ENCODE results near the gene SOSTDC1. TPM values are rescaled to one million over a fixed set of nuclear protein-coding genes. Genes with fewer than 3 reads are reported as not detected.

Gene SOSTDC1
- total RNA-seq, 2 experiments from 2014 or later: not detected

DNA sequence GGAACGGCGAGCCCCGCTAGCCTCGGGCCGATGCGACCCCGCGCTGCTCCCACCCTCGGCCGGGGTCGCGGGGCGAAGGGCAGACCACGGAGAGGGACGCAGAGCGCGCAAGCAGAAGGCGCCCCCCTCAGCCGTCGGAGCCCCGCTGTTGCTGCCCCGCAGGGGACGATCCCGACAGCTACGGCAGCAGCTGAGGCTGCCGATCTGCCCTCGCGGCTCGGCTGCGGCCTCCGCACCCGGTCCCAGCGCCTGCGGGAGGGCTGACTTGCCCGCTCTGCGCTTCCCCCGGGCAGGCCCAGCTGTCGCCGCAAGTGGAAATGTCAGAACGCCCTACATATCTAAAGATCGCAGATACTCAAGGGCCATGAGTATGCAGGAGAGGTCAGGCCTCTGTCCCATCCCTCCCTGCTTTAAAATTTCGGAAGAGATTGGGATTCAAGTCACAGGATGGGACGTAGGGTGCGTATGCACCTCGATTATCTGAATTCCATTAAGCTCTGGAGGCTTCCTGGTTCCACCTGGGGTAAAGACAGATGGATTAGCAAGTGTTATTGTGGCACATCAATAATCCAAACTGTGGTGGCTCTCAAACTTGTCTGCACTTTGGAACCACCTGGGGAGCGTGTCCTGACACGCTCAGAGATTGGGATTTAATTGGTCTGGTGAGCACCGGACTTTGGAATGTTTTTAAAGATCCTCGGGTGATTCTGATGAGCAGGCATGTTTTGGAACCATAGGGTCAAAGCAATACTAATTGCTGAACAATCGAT is 44.0 kb downstream of the SOSTDC1 start, which contains the start of gene CRPPA:
CRPPA (minus strand) TSS at position 206 of the 770 bp plus-strand sequence. CDS start 216 bp downstream, outside the sequence.
- no peaks in the 10 kb centered on the region for H3K27me3 Mint-ChIP-seq
- ATAC-seq (peak; percentile 11), DNase-seq (peak; percentile 51)
- POLR2A ChIA-PET: interaction anchor here (0.6 to 2.4 kb wide), 8 partner anchors 11 to 228 kb away, joined by 3 to 22 read pairs (median 5); partner anchors contain the start of genes ANKMY2 and BZW2
- peak within 1 kb of the TSS; percentile 75 for H3K4me3 Mint-ChIP-seq
- H3K27ac Mint-ChIP-seq: peak within 1 kb of the TSS; percentile 97
- H3K4me1 Mint-ChIP-seq (ENCODE audit: low read depth): peaks cover 27% of the 10 kb centered on the region
- intact Hi-C loops (cut with micrococcal nuclease): loop anchor here (10.0 kb wide), 1 partner anchor 327 kb away; no protein-coding TSS in a partner anchor
- peaks cover 1% of the 10 kb centered on the region for H3K36me3 Mint-ChIP-seq (ENCODE audit: low read depth)
- peaks cover 3% of the 10 kb centered on the region for H3K9me3 Mint-ChIP-seq
- TF ChIP-seq, protein P1, sequence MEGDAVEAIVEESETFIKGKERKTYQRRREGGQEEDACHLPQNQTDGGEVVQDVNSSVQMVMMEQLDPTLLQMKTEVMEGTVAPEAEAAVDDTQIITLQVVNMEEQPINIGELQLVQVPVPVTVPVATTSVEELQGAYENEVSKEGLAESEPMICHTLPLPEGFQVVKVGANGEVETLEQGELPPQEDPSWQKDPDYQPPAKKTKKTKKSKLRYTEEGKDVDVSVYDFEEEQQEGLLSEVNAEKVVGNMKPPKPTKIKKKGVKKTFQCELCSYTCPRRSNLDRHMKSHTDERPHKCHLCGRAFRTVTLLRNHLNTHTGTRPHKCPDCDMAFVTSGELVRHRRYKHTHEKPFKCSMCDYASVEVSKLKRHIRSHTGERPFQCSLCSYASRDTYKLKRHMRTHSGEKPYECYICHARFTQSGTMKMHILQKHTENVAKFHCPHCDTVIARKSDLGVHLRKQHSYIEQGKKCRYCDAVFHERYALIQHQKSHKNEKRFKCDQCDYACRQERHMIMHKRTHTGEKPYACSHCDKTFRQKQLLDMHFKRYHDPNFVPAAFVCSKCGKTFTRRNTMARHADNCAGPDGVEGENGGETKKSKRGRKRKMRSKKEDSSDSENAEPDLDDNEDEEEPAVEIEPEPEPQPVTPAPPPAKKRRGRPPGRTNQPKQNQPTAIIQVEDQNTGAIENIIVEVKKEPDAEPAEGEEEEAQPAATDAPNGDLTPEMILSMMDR (IDR thresholded peaks at IDR 0.05): no peak
- CTCF ChIA-PET: interaction anchor here (1.1 to 4.0 kb wide), 3 partner anchors 11 to 143 kb away, joined by 3 to 27 read pairs (median 25); no protein-coding TSS in a partner anchor

DNA sequence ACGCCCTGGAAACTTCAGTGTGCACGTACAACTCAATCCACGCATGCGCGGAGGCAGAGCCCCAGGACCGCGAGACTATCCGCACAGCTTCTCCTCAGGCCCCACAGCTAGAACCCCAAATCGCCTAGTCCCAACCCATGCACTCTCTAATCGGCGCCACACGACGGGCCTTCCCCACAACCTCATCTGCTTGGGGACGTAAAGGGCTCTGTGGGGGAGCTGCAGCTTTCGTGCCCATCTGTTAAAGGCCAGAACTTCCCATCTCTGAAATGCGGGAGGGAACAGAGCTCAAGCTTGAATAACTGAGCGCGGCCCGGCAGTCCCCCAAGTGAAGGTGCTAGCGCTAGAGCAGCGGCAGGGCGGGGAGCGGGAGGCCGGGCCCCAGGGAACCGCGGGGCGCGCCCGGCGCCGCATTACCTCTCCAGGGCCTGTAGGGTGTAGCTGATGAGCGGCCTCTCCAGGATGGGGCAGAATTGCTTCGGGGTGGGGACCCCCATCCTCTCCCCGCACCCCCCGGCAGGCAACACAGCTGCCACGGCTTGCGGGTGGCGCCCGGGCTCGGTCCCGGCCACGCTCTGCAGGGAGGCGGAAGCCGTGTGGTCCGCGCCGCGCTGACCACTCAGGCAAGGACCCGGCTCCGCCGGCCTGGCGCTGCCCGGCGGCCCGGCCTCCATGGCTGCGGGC is 44.7 kb downstream of the SOSTDC1 start:
- DNase-seq: peak; percentile 91
- CTCF ChIA-PET: interaction anchor here (0.8 to 4.0 kb wide), 5 partner anchors 9 to 225 kb away, joined by 3 to 27 read pairs (median 4); partner anchors contain the start of gene ANKMY2
- peak overlapping the region; percentile 97 for H3K27ac Mint-ChIP-seq
- TF ChIP-seq, protein P1 (IDR thresholded peaks at IDR 0.05): peak; percentile 55
- peak; percentile 91 for ATAC-seq
- peaks cover 1% of the 10 kb centered on the region for H3K36me3 Mint-ChIP-seq (ENCODE audit: low read depth)
- H3K27me3 Mint-ChIP-seq: no peaks in the 10 kb centered on the region
- intact Hi-C loops (cut with micrococcal nuclease): loop anchor here (10.0 kb wide), 1 partner anchor 326 kb away; no protein-coding TSS in a partner anchor
- H3K4me1 Mint-ChIP-seq (ENCODE audit: low read depth): peaks cover 27% of the 10 kb centered on the region
- POLR2A ChIA-PET: interaction anchor here (0.6 to 2.4 kb wide), 11 partner anchors 12 to 229 kb away, joined by 3 to 22 read pairs (median 3); partner anchors contain the start of genes ANKMY2 and BZW2
- peaks cover 3% of the 10 kb centered on the region for H3K9me3 Mint-ChIP-seq
- H3K4me3 Mint-ChIP-seq: peak overlapping the region; percentile 75

- Mint-ChIP-seq H3K36me3 (ENCODE audit: low read depth) (peaks cover 1% of the 10 kb centered on the region), H3K27ac (peak overlapping the region; percentile 97), H3K27me3 (no peaks in the 10 kb centered on the region), H3K4me3 (peak overlapping the region; percentile 75), H3K9me3 (peaks cover 3% of the 10 kb centered on the region), H3K4me1 (ENCODE audit: low read depth) (peaks cover 27% of the 10 kb centered on the region)
- CTCF ChIA-PET: interaction anchor here (0.8 to 4.0 kb wide), 5 partner anchors 8 to 225 kb away, joined by 3 to 27 read pairs (median 4); partner anchors contain the start of gene ANKMY2
- intact Hi-C loops (cut with micrococcal nuclease): loop anchor here (10.0 kb wide), 1 partner anchor 325 kb away; no protein-coding TSS in a partner anchor
- no peak for ATAC-seq
- no peak for DNase-seq
- POLR2A ChIA-PET: interaction anchor here (0.8 to 2.4 kb wide), 10 partner anchors 11 to 229 kb away, joined by 3 to 22 read pairs (median 4); partner anchors contain the start of genes ANKMY2 and BZW2
- TF ChIP-seq, protein P1 (IDR thresholded peaks at IDR 0.05): no peak
Observed at GRCh38 chr7:16420329-16420648, 45.2 kb downstream of the SOSTDC1 start.

DNA sequence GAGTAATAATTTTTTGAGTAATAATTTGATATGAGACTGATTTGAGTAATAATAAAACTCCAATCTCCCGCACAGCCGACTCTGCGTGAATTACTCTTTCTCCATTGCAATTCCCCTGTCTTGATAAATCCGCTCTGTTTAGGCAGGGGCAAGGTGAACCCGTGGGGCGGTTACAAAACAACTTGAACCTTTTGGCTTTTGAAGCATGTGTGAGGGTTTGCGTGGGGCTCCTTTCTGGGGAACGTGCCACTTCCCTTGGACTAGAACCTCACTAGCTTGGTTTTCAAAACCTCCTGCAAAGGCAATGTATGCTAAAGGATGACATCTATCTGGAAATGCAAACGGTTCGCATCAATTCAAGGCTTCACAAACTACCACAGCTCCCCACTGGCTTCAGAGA is 45.7 kb downstream of the SOSTDC1 start:
- TF ChIP-seq, protein P1 (IDR thresholded peaks at IDR 0.05): no peak
- ChIA-PET CTCF (interaction anchor here (0.8 to 4.0 kb wide), 5 partner anchors 8 to 226 kb away, joined by 3 to 27 read pairs (median 4); partner anchors contain the start of gene ANKMY2), POLR2A (interaction anchor here (0.9 to 2.4 kb wide), 6 partner anchors 11 to 149 kb away, joined by 3 to 22 read pairs (median 5); no protein-coding TSS in a partner anchor)
- intact Hi-C loops (cut with micrococcal nuclease): loop anchor here (10.0 kb wide), 1 partner anchor 325 kb away; no protein-coding TSS in a partner anchor
- Mint-ChIP-seq H3K4me3 (peak overlapping the region; percentile 75), H3K27me3 (no peaks in the 10 kb centered on the region), H3K9me3 (peaks cover 3% of the 10 kb centered on the region), H3K4me1 (ENCODE audit: low read depth) (peaks cover 27% of the 10 kb centered on the region), H3K27ac (peak overlapping the region; percentile 97), H3K36me3 (ENCODE audit: low read depth) (peaks cover 1% of the 10 kb centered on the region)
- peak; percentile 12 for DNase-seq
- no peak for ATAC-seq

All from activated CD8-positive, alpha-beta T cell treated with anti-CD3 and anti-CD28 coated beads for 36 hours (primary cell).